Prostate gland (tissue), 2 donors: ENCODE results near the gene GNG8. TPM values are rescaled to one million over a fixed set of nuclear protein-coding genes. Genes with fewer than 3 reads are reported as not detected.

ENCODE experiments used
- DNase-seq: peaks from one replicate; pipeline ENCODE4 v3.0.0-alpha.2; 2019; ENCODE audit warnings: low spot score
- H3K27ac ChIP-seq, 2 donors: fragments of 200-600 bp; sonication (generic); 2 replicates each; pipeline ENCODE4 v1.5.1; 2017 to 2019
- H3K27me3 ChIP-seq: fragments of 200-600 bp; sonication (generic); replicated peaks from 2 replicates; pipeline ENCODE4 v1.5.1; 2019; ENCODE audit not compliant: insufficient read depth
- H3K36me3 ChIP-seq, 2 donors: fragments of 200-600 bp; sonication (generic); 1 replicate in 1 of 2; 2 replicates in 1 of 2; pipeline versions ENCODE4 v1.5.1 to v1.8.1; 2017 to 2019
- H3K4me1 ChIP-seq: fragments of 200-600 bp; sonication (generic); replicated peaks from 2 replicates; pipeline ENCODE4 v1.5.1; 2019
- H3K4me3 ChIP-seq, 2 donors: fragments of 200-600 bp; sonication (generic); 2 replicates each; pipeline ENCODE4 v1.5.1; 2017 to 2019
- H3K9me3 ChIP-seq: fragments of 200-600 bp; sonication (generic); 2 replicates; pipeline ENCODE4 v1.5.1; 2017
- POLR2A ChIP-seq: fragments of 450-650 bp; IDR thresholded peaks from one replicate; pipeline ENCODE4 v1.6.1; 2016; ENCODE audit warnings: antibody characterized with exemption, mild to moderate bottlenecking
- POLR2AphosphoS5 ChIP-seq: sonication (generic); formaldehyde crosslinking; IDR thresholded peaks from one replicate; pipeline ENCODE4 v1.6.1; 2017; ENCODE audit warnings: antibody characterized with exemption
- WGBS: methylation state at CpG from one replicate; pipeline ENCODE4 v1.1.5; 2018; 5-methylcytosine and 5-hydroxymethylcytosine counted together
- intact Hi-C: fragments of 100-400 bp; cut with DNase I; formaldehyde crosslinking; loops from one replicate; pipeline ENCODE4 v1.14.2; 2022
- total RNA-seq, 2 donors: library from RNA; depleted of rRNA; stranded (reverse); fragments of >200 nt; gene quantifications; one replicate each; pipeline ENCODE4 v1.1.0, GENCODE V29; 2016
- TF ChIP-seq, protein P1 (sequence below), 4 experiments: fragments of 200-600 bp in 2 of 4; fragments of 450-650 bp in 2 of 4; sonication (generic) in 2 of 4; IDR thresholded peaks; 1 replicate in 3 of 4; 2 replicates in 1 of 4; pipeline ENCODE4 v1.5.1; 2016 to 2019; ENCODE audit warnings: antibody characterized with exemption in 4 of 4, mild to moderate bottlenecking in 2 of 4, moderate library complexity in 2 of 4

The GNG8 gene
- total RNA-seq, 2 donors from 2014 or later = not detected

DNA sequence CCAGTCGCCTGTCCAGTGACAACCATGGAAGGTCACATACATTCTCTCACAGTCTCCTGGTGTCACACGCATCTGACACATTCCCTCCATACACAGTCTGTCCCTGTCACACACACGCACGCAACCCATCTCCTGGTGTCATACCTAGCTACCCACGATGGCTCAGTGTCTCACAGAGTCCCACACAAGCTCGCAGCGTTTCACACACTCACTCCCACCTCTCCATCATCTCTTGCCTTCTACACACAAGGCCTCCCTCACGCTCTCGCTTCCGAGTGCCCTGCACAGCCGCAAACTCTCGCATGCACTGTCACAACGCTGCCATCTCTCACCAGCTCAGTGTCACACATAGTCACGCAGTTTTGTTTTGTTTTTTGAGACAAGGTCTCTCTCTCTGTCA, 1.2 kb upstream of the GNG8 start:
- TF ChIP-seq, protein P1, sequence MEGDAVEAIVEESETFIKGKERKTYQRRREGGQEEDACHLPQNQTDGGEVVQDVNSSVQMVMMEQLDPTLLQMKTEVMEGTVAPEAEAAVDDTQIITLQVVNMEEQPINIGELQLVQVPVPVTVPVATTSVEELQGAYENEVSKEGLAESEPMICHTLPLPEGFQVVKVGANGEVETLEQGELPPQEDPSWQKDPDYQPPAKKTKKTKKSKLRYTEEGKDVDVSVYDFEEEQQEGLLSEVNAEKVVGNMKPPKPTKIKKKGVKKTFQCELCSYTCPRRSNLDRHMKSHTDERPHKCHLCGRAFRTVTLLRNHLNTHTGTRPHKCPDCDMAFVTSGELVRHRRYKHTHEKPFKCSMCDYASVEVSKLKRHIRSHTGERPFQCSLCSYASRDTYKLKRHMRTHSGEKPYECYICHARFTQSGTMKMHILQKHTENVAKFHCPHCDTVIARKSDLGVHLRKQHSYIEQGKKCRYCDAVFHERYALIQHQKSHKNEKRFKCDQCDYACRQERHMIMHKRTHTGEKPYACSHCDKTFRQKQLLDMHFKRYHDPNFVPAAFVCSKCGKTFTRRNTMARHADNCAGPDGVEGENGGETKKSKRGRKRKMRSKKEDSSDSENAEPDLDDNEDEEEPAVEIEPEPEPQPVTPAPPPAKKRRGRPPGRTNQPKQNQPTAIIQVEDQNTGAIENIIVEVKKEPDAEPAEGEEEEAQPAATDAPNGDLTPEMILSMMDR (IDR thresholded peaks at IDR 0.05) = no peak
- no peak for TF ChIP-seq POLR2AphosphoS5
- no peak for TF ChIP-seq POLR2A
- Histone ChIP-seq H3K4me3 (no peak overlapping the region), H3K36me3 (no peaks in the 10 kb centered on the region), H3K9me3 (no peaks in the 10 kb centered on the region), H3K27me3 (no peaks in the 10 kb centered on the region), H3K27ac (no peak overlapping the region), H3K4me1 (peaks cover 3% of the 10 kb centered on the region)
- intact Hi-C loops = no loop called here
- WGBS = 73% methylated on average over 14 of the region's 14 CpGs
- no peak for DNase-seq

DNA sequence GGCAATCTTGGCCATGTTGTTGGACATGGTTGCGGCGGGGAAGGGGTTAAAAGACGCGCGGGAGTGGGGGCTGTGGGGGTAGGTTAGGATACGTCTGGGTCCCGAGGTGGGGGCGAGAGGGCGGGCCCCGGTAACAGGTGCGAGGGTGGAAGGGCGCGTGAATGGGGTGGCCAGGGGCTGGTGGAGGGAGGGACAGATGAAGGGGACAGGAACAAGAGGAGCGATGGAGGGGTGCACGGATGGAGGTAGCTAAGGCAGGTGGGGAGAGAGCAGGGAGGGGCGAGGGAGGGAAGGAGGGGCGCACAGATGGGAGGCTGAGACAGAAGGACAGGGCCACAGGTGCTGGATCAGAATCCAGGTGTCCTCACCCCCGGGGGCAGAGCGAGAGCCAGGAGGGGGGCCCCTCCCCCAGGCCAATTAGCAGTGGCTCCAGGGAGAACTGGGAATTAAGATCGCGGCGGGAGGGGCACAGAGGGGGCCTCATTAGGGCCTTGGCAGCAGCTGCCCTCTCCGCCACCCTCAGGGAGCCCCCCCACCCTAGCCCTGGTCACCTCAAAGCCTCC, 1.3 kb downstream of the GNG8 start:
- no peak for TF ChIP-seq POLR2AphosphoS5
- TF ChIP-seq POLR2A = no peak
- intact Hi-C loops = no loop called here
- Histone ChIP-seq H3K4me1 (peaks cover 3% of the 10 kb centered on the region), H3K27me3 (peaks cover 2% of the 10 kb centered on the region), H3K36me3 (no peaks in the 10 kb centered on the region), H3K9me3 (no peaks in the 10 kb centered on the region), H3K27ac (no peak overlapping the region), H3K4me3 (peak overlapping the region in 1 of 2 donors; percentile 3)
- WGBS = 7% methylated on average over 23 of the region's 23 CpGs
- DNase-seq = no peak

DNA sequence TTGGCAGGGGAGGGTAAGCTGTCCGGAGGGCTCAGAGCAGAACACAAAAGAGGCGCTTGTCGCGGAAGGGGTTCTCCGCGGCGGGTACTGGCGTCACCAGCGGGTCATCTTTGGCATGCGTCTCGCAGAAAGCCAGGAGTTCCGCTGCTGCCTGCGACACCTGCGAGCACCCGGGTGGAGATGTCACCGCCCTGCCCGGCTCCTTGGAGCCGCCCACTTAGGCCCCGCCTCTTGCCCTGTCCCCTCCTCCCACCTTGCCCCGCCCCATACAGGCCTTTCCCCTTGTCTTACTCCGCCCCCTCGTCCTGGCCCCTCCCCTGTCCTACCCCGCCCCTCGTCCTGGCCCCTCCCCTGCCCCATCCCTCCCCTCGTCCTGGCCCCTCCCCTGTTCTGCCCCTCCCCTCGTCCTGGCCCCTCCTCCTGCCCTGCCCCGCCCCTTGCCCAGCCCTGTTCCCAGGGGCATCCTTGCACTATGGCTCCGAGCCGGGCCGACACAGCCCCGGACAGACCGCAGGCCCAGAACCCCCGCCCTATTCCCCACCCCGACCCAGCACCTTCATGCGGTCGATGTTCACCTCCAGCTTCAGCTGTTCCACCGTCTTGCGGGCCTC, 1.9 kb downstream of the GNG8 start:
- intact Hi-C loops = no loop called here
- Histone ChIP-seq H3K36me3 (no peaks in the 10 kb centered on the region), H3K9me3 (no peaks in the 10 kb centered on the region), H3K27ac (no peak overlapping the region), H3K4me3 (peak overlapping the region in 1 of 2 donors; percentile 7), H3K4me1 (no peaks in the 10 kb centered on the region), H3K27me3 (peaks cover 2% of the 10 kb centered on the region)
- TF ChIP-seq, protein P1 (IDR thresholded peaks at IDR 0.05) = no peak
- TF ChIP-seq POLR2A = peak; percentile 44
- TF ChIP-seq POLR2AphosphoS5 = peak; percentile 41
- peak; percentile 92 for DNase-seq
- WGBS = 10% methylated on average over 32 of the region's 38 CpGs

DNA sequence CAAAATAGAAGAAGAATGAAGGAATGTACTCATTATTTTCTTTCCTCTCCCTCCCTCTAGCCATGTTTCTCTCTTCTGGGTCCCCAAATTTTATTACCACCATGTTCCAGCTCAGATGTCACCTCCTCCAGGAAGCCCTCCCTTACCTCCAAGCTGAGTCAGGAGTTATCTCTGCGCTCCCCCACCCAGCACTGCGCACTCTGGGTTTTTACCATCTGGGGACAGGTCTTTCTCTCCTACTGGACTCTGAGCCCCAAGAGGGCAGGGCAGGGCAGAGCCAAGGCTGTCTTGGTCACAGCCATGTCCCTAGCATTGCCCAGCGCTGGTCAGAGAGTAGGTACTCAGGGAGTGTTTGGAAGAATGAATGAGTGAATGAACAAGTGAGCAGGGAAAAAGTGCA, 2.9 kb downstream of the GNG8 start:
- intact Hi-C loops = no loop called here
- Histone ChIP-seq H3K4me1 (no peaks in the 10 kb centered on the region), H3K27ac (no peak overlapping the region), H3K4me3 (no peak overlapping the region), H3K27me3 (peaks cover 2% of the 10 kb centered on the region), H3K9me3 (no peaks in the 10 kb centered on the region), H3K36me3 (no peaks in the 10 kb centered on the region)
- TF ChIP-seq, protein P1 (IDR thresholded peaks at IDR 0.05) = no peak
- TF ChIP-seq POLR2A (no peak), POLR2AphosphoS5 (no peak)
- DNase-seq = no peak
- 90% methylated on average over 3 of the region's 3 CpGs for WGBS

DNA sequence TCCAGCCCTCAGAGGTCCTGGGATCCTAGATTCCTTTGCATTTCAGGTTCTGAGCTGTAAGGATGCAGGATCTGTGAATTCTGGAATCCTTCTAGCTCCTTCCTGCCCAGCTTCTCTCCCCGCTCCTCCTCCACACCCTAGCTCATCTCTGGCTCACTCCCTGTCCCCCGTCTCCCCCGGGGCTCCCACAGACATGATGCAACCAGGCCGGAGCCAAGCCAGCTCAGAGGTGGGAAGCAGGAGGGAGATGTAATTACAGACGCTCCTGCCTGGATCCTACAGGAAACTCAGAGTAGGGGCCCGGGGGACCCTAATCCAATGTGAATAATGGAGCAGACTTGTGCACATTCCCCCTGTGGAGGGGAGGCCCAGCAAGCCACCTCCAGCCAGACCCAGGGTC, 4.5 kb downstream of the GNG8 start:
- Histone ChIP-seq H3K9me3 (no peaks in the 10 kb centered on the region), H3K36me3 (no peaks in the 10 kb centered on the region), H3K4me3 (no peak overlapping the region), H3K4me1 (no peaks in the 10 kb centered on the region), H3K27ac (no peak overlapping the region), H3K27me3 (peaks cover 2% of the 10 kb centered on the region)
- intact Hi-C loops = no loop called here
- WGBS = 56% methylated on average over 6 of the region's 6 CpGs
- no peak for TF ChIP-seq POLR2AphosphoS5
- DNase-seq = no peak

DNA sequence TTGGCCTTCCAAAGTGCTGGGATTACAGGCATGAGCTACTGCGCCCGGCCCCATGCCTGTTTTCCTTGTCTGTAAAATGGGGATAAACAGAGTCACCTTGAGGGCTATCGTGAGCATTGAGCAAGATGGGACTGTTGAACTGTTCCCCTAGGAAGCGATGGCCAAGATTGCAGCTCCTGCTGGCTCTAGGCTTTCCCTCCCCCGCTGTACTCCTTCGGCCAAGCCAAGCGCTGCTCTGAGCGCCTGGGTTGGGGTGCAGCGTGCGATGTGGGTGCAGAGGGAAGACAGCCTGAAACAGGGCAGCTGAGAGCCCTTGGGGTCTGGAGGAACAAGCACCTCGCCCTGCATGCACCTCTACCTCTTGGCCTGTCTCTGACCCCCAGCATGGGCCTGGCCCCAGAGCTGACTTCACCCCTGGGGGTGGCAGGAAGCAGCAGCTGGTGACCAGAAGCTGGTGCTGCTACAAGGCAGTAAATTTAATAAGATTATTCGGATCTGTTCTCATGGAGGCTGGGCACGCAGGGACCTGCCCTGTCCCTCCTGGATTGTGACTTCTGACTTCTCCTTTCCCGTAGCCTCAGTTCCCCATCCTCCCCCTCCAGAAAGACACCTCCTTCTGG, 5.3 kb downstream of the GNG8 start:
- no peaks in the 10 kb centered on the region for H3K4me1 ChIP-seq
- DNase-seq = no peak
- H3K27ac ChIP-seq = no peak overlapping the region
- no peaks in the 10 kb centered on the region for H3K9me3 ChIP-seq
- 71% methylated on average over 13 of the region's 14 CpGs for WGBS
- H3K27me3 ChIP-seq = peaks cover 2% of the 10 kb centered on the region
- H3K36me3 ChIP-seq = no peaks in the 10 kb centered on the region
- TF ChIP-seq, protein P1 (IDR thresholded peaks at IDR 0.05) = no peak
- TF ChIP-seq POLR2A (no peak), POLR2AphosphoS5 (no peak)
- no peak overlapping the region for H3K4me3 ChIP-seq
- intact Hi-C loops = no loop called here
